HEK293 (cell line): ENCODE data around the gene KIAA1671.

Experiments
- KLF16 ChIP-seq: fragments of 450-650 bp; formaldehyde crosslinking; IDR thresholded peaks from 2 replicates; pipeline ENCODE4 v1.5.1; 2017; ENCODE audit warnings: missing biosample characterization, missing genetic modification characterization
- MEIS1 ChIP-seq: sonication (generic); formaldehyde crosslinking; IDR thresholded peaks from 2 replicates; pipeline ENCODE4 v1.8.1; 2022; ENCODE audit warnings: missing genetic modification reagents, mild to moderate bottlenecking, borderline replicate concordance
- SCRT1 ChIP-seq: fragments of 450-650 bp; formaldehyde crosslinking; IDR thresholded peaks from 2 replicates; pipeline ENCODE4 v1.5.1; 2016; ENCODE audit warnings: missing biosample characterization, missing genetic modification characterization, borderline replicate concordance
- SCRT2 ChIP-seq: fragments of 450-650 bp; formaldehyde crosslinking; IDR thresholded peaks from 2 replicates; pipeline ENCODE4 v1.5.1; 2016; ENCODE audit warnings: missing biosample characterization, missing genetic modification characterization
- SP2 ChIP-seq: fragments of 450-650 bp; formaldehyde crosslinking; IDR thresholded peaks from 2 replicates; pipeline ENCODE4 v1.5.1; 2016; ENCODE audit warnings: missing biosample characterization, missing genetic modification characterization
- ZEB2 ChIP-seq: fragments of 450-650 bp; formaldehyde crosslinking; IDR thresholded peaks from 2 replicates; pipeline ENCODE4 v1.5.1; 2016; ENCODE audit warnings: missing biosample characterization, missing genetic modification characterization
- ZNF133 ChIP-seq: fragments of 450-650 bp; formaldehyde crosslinking; IDR thresholded peaks from 2 replicates; pipeline ENCODE4 v1.5.1; 2016; ENCODE audit warnings: missing biosample characterization, missing genetic modification characterization
- ZNF146 ChIP-seq: fragments of 450-650 bp; formaldehyde crosslinking; IDR thresholded peaks from 2 replicates; pipeline ENCODE4 v1.5.1; 2016; ENCODE audit warnings: missing biosample characterization, missing genetic modification characterization
- ZNF274 ChIP-seq, 2 experiments: fragments of 200-500 bp in 1 of 2; fragments of 450-650 bp in 1 of 2; sonication (Bioruptor generic) in 1 of 2; formaldehyde crosslinking in 1 of 2; IDR thresholded peaks; 2 replicates each; pipeline versions ENCODE4 v1.5.1 to v1.6.1; 2014 to 2016; ENCODE audit warnings: borderline replicate concordance in 1 of 2, inconsistent platforms in 1 of 2, low read length in 1 of 2, missing biosample characterization in 1 of 2, missing genetic modification characterization in 1 of 2
- ZNF548 ChIP-seq: fragments of 450-650 bp; formaldehyde crosslinking; IDR thresholded peaks from 2 replicates; pipeline ENCODE4 v1.5.1; 2016; ENCODE audit warnings: missing biosample characterization, missing genetic modification characterization
- ZNF561 ChIP-seq: fragments of 450-650 bp; IDR thresholded peaks from 2 replicates; pipeline ENCODE4 v1.5.1; 2018; ENCODE audit warnings: missing biosample characterization, missing genetic modification characterization, borderline replicate concordance
- ZSCAN23 ChIP-seq: fragments of 450-650 bp; formaldehyde crosslinking; IDR thresholded peaks from 2 replicates; pipeline ENCODE4 v1.5.1; 2016; ENCODE audit warnings: missing biosample characterization, missing genetic modification characterization
- TF ChIP-seq, protein P1 (sequence below): fragments of 450-650 bp; formaldehyde crosslinking; IDR thresholded peaks from 2 replicates; pipeline ENCODE4 v1.5.1; 2016; ENCODE audit warnings: missing biosample characterization, missing genetic modification characterization
- TF ChIP-seq, protein P2 (sequence below): fragments of 450-650 bp; formaldehyde crosslinking; IDR thresholded peaks from 2 replicates; pipeline ENCODE4 v1.5.1; 2016; ENCODE audit warnings: missing biosample characterization, missing genetic modification characterization

DNA sequence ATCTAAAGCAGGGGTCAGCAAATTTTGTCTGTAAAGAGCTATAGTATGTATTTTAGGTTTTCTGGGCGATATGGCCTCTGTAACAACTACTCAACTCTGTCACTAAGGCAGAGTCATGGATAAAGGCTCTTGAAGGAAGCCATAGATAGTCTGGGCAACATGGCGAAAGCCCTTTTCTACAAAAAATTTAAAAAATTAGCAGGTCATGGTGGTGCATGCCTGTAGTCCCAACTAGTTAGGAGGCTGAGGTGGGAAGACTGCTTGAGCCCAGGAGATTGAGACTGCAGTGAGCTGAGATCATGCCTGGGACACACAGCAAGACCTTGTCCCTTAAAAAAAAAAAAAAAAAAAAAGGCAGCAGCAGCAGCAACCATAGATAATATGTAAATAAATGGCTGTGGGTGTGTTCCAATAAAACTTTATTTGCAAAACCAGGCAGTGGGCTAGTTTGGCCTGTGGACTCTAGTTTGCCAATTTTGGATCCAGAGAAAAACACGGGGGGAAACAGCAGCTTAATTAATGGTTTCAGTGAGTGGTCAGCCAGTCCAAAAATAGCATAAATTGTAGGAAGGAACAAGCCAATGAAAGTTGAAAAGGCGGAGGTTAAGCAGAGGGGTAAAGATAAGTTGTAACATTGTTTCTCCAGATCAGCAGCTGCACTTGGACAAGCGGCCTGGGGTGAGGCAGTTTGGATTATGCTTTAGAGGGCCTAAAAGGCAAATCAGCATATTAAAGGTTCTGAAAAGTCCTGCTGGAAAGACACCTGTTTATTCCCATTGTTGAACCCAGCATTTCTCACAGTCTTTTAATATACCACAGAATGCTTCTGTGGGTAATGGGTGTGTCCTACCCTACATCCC lies 62.6 kb downstream of the KIAA1671 start:
- TF ChIP-seq SCRT1 (tag by site-specific recombination) (no peak), SCRT2 (no peak), ZSCAN23 (no peak), ZNF548 (tag by site-specific recombination) (no peak), ZNF561 (no peak), SP2 (tag by site-specific recombination) (no peak), MEIS1 (CRISPR knock-in tag) (no peak), KLF16 (tag by site-specific recombination) (no peak), ZEB2 (no peak), ZNF146 (tag by site-specific recombination) (no peak), ZNF274 (IDR thresholded peaks at IDR 0.05; ENCODE audit: low read length) (no peak), ZNF274 (tag by site-specific recombination; IDR thresholded peaks at IDR 0.05; ENCODE audit: borderline replicate concordance) (no peak), ZNF133 (no peak)
- TF ChIP-seq, protein P1, sequence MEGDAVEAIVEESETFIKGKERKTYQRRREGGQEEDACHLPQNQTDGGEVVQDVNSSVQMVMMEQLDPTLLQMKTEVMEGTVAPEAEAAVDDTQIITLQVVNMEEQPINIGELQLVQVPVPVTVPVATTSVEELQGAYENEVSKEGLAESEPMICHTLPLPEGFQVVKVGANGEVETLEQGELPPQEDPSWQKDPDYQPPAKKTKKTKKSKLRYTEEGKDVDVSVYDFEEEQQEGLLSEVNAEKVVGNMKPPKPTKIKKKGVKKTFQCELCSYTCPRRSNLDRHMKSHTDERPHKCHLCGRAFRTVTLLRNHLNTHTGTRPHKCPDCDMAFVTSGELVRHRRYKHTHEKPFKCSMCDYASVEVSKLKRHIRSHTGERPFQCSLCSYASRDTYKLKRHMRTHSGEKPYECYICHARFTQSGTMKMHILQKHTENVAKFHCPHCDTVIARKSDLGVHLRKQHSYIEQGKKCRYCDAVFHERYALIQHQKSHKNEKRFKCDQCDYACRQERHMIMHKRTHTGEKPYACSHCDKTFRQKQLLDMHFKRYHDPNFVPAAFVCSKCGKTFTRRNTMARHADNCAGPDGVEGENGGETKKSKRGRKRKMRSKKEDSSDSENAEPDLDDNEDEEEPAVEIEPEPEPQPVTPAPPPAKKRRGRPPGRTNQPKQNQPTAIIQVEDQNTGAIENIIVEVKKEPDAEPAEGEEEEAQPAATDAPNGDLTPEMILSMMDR (tag by site-specific recombination): no peak
- TF ChIP-seq, protein P2, sequence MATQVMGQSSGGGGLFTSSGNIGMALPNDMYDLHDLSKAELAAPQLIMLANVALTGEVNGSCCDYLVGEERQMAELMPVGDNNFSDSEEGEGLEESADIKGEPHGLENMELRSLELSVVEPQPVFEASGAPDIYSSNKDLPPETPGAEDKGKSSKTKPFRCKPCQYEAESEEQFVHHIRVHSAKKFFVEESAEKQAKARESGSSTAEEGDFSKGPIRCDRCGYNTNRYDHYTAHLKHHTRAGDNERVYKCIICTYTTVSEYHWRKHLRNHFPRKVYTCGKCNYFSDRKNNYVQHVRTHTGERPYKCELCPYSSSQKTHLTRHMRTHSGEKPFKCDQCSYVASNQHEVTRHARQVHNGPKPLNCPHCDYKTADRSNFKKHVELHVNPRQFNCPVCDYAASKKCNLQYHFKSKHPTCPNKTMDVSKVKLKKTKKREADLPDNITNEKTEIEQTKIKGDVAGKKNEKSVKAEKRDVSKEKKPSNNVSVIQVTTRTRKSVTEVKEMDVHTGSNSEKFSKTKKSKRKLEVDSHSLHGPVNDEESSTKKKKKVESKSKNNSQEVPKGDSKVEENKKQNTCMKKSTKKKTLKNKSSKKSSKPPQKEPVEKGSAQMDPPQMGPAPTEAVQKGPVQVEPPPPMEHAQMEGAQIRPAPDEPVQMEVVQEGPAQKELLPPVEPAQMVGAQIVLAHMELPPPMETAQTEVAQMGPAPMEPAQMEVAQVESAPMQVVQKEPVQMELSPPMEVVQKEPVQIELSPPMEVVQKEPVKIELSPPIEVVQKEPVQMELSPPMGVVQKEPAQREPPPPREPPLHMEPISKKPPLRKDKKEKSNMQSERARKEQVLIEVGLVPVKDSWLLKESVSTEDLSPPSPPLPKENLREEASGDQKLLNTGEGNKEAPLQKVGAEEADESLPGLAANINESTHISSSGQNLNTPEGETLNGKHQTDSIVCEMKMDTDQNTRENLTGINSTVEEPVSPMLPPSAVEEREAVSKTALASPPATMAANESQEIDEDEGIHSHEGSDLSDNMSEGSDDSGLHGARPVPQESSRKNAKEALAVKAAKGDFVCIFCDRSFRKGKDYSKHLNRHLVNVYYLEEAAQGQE (tag by site-specific recombination): no peak
